GM12892 (cell line): ENCODE results near the gene PANK4.

Experiments used
- POLR2A ChIP-seq: IDR thresholded peaks from 2 replicates; pipeline ENCODE4 v1.6.1; 2011; ENCODE audit warnings: low read depth, low read length, control low read depth
- POLR2AphosphoS5 ChIP-seq: IDR thresholded peaks from 2 replicates; pipeline ENCODE4 v1.6.1; 2011; ENCODE audit warnings: low read depth, low read length, control low read depth
- TAF1 ChIP-seq: IDR thresholded peaks from 2 replicates; pipeline ENCODE4 v1.6.1; 2011; ENCODE audit warnings: low read depth, mild to moderate bottlenecking, control low read depth, low read length, borderline replicate concordance

- TF ChIP-seq POLR2A = no peak
- no peak for TF ChIP-seq POLR2AphosphoS5
- no peak for TF ChIP-seq TAF1
Observed at GRCh38 chr1:2534315-2534686, 7.9 kb upstream of the PANK4 start.
